ENCODE data around the gene DNAAF1. TPM values are rescaled to one million over a fixed set of nuclear protein-coding genes. Genes with fewer than 3 reads are reported as not detected.

Gene DNAAF1
- total and polyA plus RNA-seq, 2 of the 4 experiments (the other 2 are of a cell fraction): 0.05 TPM; not detected in 1

DNA sequence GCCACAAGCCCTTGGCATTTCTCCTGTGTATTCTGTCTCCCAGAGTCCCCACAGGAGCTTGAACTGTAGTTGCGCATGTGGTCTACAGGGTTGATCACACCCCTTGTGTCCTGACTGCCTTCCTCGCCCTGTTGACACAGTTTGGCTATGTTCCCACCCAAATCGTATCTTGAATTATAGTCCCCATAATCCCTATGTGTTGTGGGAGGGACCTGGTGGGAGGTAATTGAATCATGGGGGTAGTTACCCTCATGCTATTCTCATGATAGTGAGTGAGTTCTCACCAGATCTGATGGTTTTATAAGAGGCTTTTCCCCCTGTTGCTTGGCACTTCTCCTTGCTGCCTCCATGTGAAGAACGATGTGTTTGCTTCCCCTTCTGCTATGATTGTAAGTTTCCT is 67.0 kb downstream of the DNAAF1 start:
- Histone ChIP-seq H4K91ac (ENCODE audit: insufficient read depth, low read depth, low read length) (no peak overlapping the region), H3K9me3 (ENCODE audit: control insufficient read depth, insufficient read depth, low read length) (peaks cover 2% of the 10 kb centered on the region; the same call in 1 of the 2 replicates), H3K18ac (ENCODE audit: low read depth, low read length) (no peak overlapping the region), H3K27me3 (ENCODE audit: control insufficient read depth, insufficient read depth, low read length) (peaks cover 36% of the 10 kb centered on the region), H2BK15ac (ENCODE audit: low read depth, low read length) (no peak overlapping the region), H3K23ac (ENCODE audit: low read depth, low read length) (no peak overlapping the region), H4K20me1 (ENCODE audit: insufficient read depth, low read length) (no peaks in the 10 kb centered on the region), H3K14ac (replicated peaks; ENCODE audit: low read depth, low read length) (no peak overlapping the region), H2AFZ (replicated peaks; ENCODE audit: low read length, poor library complexity) (no peak overlapping the region), H3K36me3 (ENCODE audit: control insufficient read depth, insufficient read depth, low read length) (no peaks in the 10 kb centered on the region), H3K4me3 (ENCODE audit: insufficient read depth, low read depth, low read length) (no peak overlapping the region), H2AK9ac (replicated peaks; ENCODE audit: low read depth, low read length, poor library complexity) (no peak overlapping the region), H3K4me1 (ENCODE audit: control insufficient read depth, insufficient read depth, low read length) (no peaks in the 10 kb centered on the region), H4K5ac (ENCODE audit: low read depth, low read length) (no peak overlapping the region), H3K27ac (ENCODE audit: insufficient read depth, low read length) (no peak overlapping the region), H3K9ac (ENCODE audit: low read depth, low read length) (no peak overlapping the region), H2AK5ac (ENCODE audit: low read depth, low read length) (no peak overlapping the region), H3K9me1 (ENCODE audit: insufficient read depth, low read length) (no peaks in the 10 kb centered on the region), H3K4me2 (ENCODE audit: low read depth, low read length) (no peak overlapping the region), H3K4ac (ENCODE audit: low read depth, low read length) (no peak overlapping the region), H2BK5ac (ENCODE audit: low read depth, low read length, poor library complexity, severe bottlenecking) (no peak overlapping the region), H4K8ac (ENCODE audit: low read depth in 2 of 2, low read length in 2 of 2) (no peak overlapping the region), H2BK20ac (ENCODE audit: low read depth, low read length) (no peak overlapping the region), H3K79me1 (ENCODE audit: low read depth in 1 of 2, low read length in 2 of 2) (no peaks in the 10 kb centered on the region), H3K56ac (ENCODE audit: extremely low read depth, insufficient read depth, low read length) (no peak overlapping the region), H2BK120ac (ENCODE audit: low read depth, low read length) (no peak overlapping the region)
- dilution Hi-C loops (cut with HindIII; ENCODE audit: low sequenced_read_pairs, unreplicated experiment): no loop called here
- in situ Hi-C loops (cut with MboI; ENCODE audit: low sequenced_read_pairs): no loop called here
- ChIA-PET CTCF (no interaction called here), POLR2A (ENCODE audit: unreplicated experiment) (no interaction called here)
- intact Hi-C loops (cut with micrococcal nuclease): no loop called here
- ATAC-seq (ENCODE audit: low read depth) (no peak), DNase-seq (no peak)
- BruUV-seq (replicated peaks): no TSS peak
- TF ChIP-seq RAD21 (IDR thresholded peaks at IDR 0.05; ENCODE audit: low read length) (no peak), MXI1 (IDR thresholded peaks at IDR 0.05; ENCODE audit: borderline replicate concordance, low read depth, low read length) (no peak), MAZ (IDR thresholded peaks at IDR 0.05; ENCODE audit: borderline replicate concordance, low read depth, low read length) (no peak), SMC3 (IDR thresholded peaks at IDR 0.05; ENCODE audit: low read depth, low read length) (no peak), RFX5 (IDR thresholded peaks at IDR 0.05; ENCODE audit: low read depth, low read length) (no peak)
- 100% methylated on average over 1 of the region's 4 CpGs; no CpG with 5 or more reads in 1 of the 2 experiments for WGBS, 2 experiments (ENCODE audit: extremely low coverage in 2 of 2, insufficient read length in 1 of 2)
